AG09309 (cell line): Measurements from ENCODE around the gene SH3RF2.
"Not testable (repeated sequence)": the region's sequence is repeated elsewhere in the genome, so short reads cannot be mapped to it uniquely, and the experiment has no call there.

Source experiments
- DNase-seq: peaks from one replicate; pipeline ENCODE4 v3.0.0-alpha.2; 2010; ENCODE audit warnings: low read depth
- H3K4me3 ChIP-seq: 2 replicates; pipeline ENCODE4 v1.5.1; 2011; ENCODE audit warnings: mild to moderate bottlenecking, low read depth, low read length, moderate library complexity; ENCODE audit not compliant: control insufficient read depth
- CTCF ChIP-seq: IDR thresholded peaks from 2 replicates; pipeline ENCODE4 v1.5.1; 2011; ENCODE audit warnings: mild to moderate bottlenecking, low read depth, low read length, inconsistent platforms; ENCODE audit not compliant: insufficient read depth, control insufficient read depth; ENCODE audit errors: missing control alignments

SH3RF2 gene

GRCh38 chr5:146091881-146092280 lies 155.5 kb downstream of the SH3RF2 start:
- no peak for TF ChIP-seq CTCF
- no peak overlapping the region for H3K4me3 ChIP-seq
- no peak for DNase-seq

- no peak for DNase-seq
- no peak overlapping the region for H3K4me3 ChIP-seq
- no peak for TF ChIP-seq CTCF
These were observed 161.7 kb downstream of the SH3RF2 start for GRCh38 chr5:146098047-146098446.

GRCh38 chr5:146101646-146102045 lies 165.3 kb downstream of the SH3RF2 start:
- no peak for DNase-seq
- H3K4me3 ChIP-seq: no peak overlapping the region
- TF ChIP-seq CTCF: no peak

- DNase-seq: no peak
- no peak for TF ChIP-seq CTCF
- H3K4me3 ChIP-seq: no peak overlapping the region
These were observed 167.2 kb downstream of the SH3RF2 start for GRCh38 chr5:146103594-146103993.

GRCh38 chr5:146105477-146105876 lies 169.1 kb downstream of the SH3RF2 start, which contains the start of gene PLAC8L1:
Gene PLAC8L1 (minus strand): TSS chr5:146105577. CDS start chr5:146104311, 1,266 bp downstream.
- H3K4me3 ChIP-seq: no peak within 1 kb of the TSS
- no peak for TF ChIP-seq CTCF
- no peak for DNase-seq

- DNase-seq: no peak
- no peak overlapping the region for H3K4me3 ChIP-seq
- TF ChIP-seq CTCF: no peak
These were observed 171.5 kb downstream of the SH3RF2 start for GRCh38 chr5:146107901-146108300.

GRCh38 chr5:146108870-146109269 lies 172.5 kb downstream of the SH3RF2 start:
- H3K4me3 ChIP-seq, DNase-seq: not testable (repeated sequence)
